Bronchial epithelial cell (primary cell): ENCODE data around the gene GATD1. TPM values are rescaled to one million over a fixed set of nuclear protein-coding genes. Genes with fewer than 3 reads are reported as not detected.
"Not testable (repeated sequence)": the region's sequence is repeated elsewhere in the genome, so short reads cannot be mapped to it uniquely, and the experiment has no call there.

Experiments used
- DNase-seq: peaks from one replicate; pipeline ENCODE4 v3.0.0-alpha.2; 2010; ENCODE audit warnings: low read depth
- FAIRE-seq: peaks from 2 replicates; lab custom pipeline; 2011; peaks lifted over from hg19 to GRCh38; lab: Jason Lieb, UNC
- H3K27me3 ChIP-seq: 2 replicates; pipeline ENCODE4 v1.5.1; 2011; ENCODE audit warnings: low read length; ENCODE audit not compliant: control insufficient read depth, insufficient read depth
- H3K36me3 ChIP-seq: 2 replicates; pipeline ENCODE4 v1.5.1; 2011; ENCODE audit warnings: low read length; ENCODE audit not compliant: control insufficient read depth, insufficient read depth
- H3K4me3 ChIP-seq: 2 replicates; pipeline ENCODE4 v1.5.1; 2011; ENCODE audit warnings: mild to moderate bottlenecking, low read depth, low read length, control low read depth
- CTCF ChIP-seq: IDR thresholded peaks from 2 replicates; pipeline ENCODE4 v1.5.1; 2011; ENCODE audit warnings: mild to moderate bottlenecking, moderate library complexity, low read length, control low read depth, inconsistent platforms; ENCODE audit not compliant: insufficient read depth, severe bottlenecking
- total RNA-seq: library from RNA; depleted of rRNA; stranded (reverse); fragments of >200 nt; gene quantifications from 2 replicates; pipeline ENCODE4 v1.2.1, GENCODE V29; 2014

The GATD1 gene
- total RNA-seq, 1 donor from 2014 or later: 18.7 TPM

- Histone ChIP-seq H3K27me3 (no peaks in the 10 kb centered on the region), H3K36me3 (no peaks in the 10 kb centered on the region), H3K4me3 (no peak overlapping the region)
- DNase-seq: no peak
- TF ChIP-seq CTCF: no peak
- peak; percentile 72 for FAIRE-seq
Measured at GRCh38 chr11:742571-743201, 34.6 kb downstream of the GATD1 start.

DNA sequence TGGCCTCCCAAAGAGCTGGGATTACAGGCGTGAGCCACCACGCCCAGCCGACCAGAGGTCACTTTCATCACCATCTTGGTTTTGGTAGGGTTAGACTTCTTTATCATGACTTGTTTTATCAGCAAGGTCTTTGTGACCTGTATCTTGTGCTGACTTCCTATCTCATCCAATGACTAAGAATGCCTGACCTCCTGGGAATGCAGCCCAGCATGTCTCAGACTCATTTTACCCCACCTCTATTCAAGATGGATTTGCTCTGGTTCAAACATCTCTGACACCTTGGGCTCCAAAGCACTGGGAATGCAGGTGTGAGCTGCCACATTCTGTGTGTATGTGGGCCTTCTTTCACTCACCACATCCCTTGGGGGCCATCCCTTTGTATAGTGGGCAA lies 35.1 kb downstream of the GATD1 start:
- peak; percentile 13 for FAIRE-seq
- H3K27me3 ChIP-seq: no peaks in the 10 kb centered on the region
- TF ChIP-seq CTCF: no peak
- H3K4me3 ChIP-seq: no peak overlapping the region
- no peaks in the 10 kb centered on the region for H3K36me3 ChIP-seq
- peak; percentile 43 for DNase-seq

GRCh38 chr11:737899-738298 lies 39.4 kb downstream of the GATD1 start:
- FAIRE-seq (peak; percentile 13), DNase-seq (peak; percentile 22)
- H3K36me3 ChIP-seq, H3K4me3 ChIP-seq, H3K27me3 ChIP-seq: not testable (repeated sequence)

GRCh38 chr11:737366-737765 lies 39.9 kb downstream of the GATD1 start:
- Histone ChIP-seq H3K36me3 (no peaks in the 10 kb centered on the region), H3K4me3 (no peak overlapping the region), H3K27me3 (no peaks in the 10 kb centered on the region)
- FAIRE-seq (no peak), DNase-seq (no peak)
- TF ChIP-seq CTCF: no peak

GRCh38 chr11:734541-734940 lies 42.7 kb downstream of the GATD1 start:
- not testable (repeated sequence) for FAIRE-seq, DNase-seq, H3K36me3 ChIP-seq, H3K27me3 ChIP-seq, H3K4me3 ChIP-seq

DNA sequence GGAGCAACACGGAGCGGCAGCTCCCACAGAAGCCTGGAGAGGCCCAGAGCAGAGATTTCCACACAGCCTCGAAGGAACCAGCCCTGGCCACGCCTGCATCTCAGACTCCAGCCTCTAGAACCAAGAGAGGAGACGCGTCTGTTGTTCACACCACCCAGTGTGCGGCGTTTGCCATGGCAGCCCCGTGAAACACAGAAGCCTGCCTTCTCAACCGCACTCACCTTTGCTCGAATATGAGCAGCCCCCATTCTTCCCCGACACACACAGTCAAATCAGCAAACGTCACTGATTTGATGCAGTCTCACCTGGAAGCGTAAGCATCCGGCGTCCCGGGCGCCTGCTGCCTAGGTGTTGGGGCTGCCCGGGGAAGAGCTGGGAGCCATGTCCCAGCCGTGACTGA lies 44.2 kb downstream of the GATD1 start:
- H3K36me3 ChIP-seq: no peaks in the 10 kb centered on the region
- no peak for FAIRE-seq
- DNase-seq: no peak
- no peaks in the 10 kb centered on the region for H3K27me3 ChIP-seq
- no peak for TF ChIP-seq CTCF
- H3K4me3 ChIP-seq: no peak overlapping the region

GRCh38 chr11:729492-730074 lies 47.7 kb downstream of the GATD1 start:
- H3K4me3 ChIP-seq: no peak overlapping the region
- DNase-seq (peak; percentile 37), FAIRE-seq (no peak)
- no peaks in the 10 kb centered on the region for H3K27me3 ChIP-seq
- peaks cover 10% of the 10 kb centered on the region for H3K36me3 ChIP-seq
- TF ChIP-seq CTCF: no peak
